Measurements from ENCODE around the gene SCLY. TPM values are rescaled to one million over a fixed set of nuclear protein-coding genes. Genes with fewer than 3 reads are reported as not detected.
A peak's percentile ranks its signal among the peaks of the same experiment; 100 is the strongest.

Gene SCLY
- total and polyA plus RNA-seq, 2 of the 13 experiments (the other 11 are each of a cell fraction or from before 2014, with no cell fraction given), result 27.9 to 38.6 TPM

DNA sequence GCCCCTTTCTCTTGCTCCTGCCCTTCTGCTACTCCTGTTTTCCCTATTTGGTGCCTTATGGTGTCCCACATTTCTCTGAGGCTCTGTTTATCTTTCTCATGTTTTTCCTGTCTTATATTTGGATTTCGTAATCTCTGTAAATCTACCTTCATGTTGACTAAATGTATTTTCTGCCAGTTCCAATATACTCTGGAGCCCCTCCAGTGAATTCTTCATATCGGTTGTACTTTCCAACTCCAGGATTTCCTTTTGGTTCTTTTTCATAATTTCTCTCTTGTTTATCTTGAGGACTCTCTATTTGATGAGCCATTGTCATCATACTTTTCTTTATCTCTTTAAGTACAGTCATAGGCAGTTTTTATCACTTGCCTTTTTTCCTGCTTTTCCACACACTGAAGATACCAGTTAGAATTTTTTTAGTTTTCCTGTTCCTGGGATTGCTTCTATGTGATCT lies 19.1 kb downstream of the SCLY start (continued):
- TF ChIP-seq HDAC1 (CRISPR knock-in tag; IDR thresholded peaks at IDR 0.05) (peak; percentile 87), PHF20 (CRISPR knock-in tag; IDR thresholded peaks at IDR 0.05) (no peak), PRMT3 (CRISPR knock-in tag; IDR thresholded peaks at IDR 0.05; ENCODE audit: borderline replicate concordance, low read depth) (no peak), ASH2L (IDR thresholded peaks at IDR 0.05; ENCODE audit: insufficient read length, low read depth, low read length) (peak; percentile 69), PAWR (CRISPR knock-in tag; IDR thresholded peaks at IDR 0.05; ENCODE audit: borderline replicate concordance) (no peak), ZSCAN20 (CRISPR knock-in tag; IDR thresholded peaks at IDR 0.05; ENCODE audit: borderline replicate concordance) (no peak), ZNF562 (CRISPR knock-in tag; IDR thresholded peaks at IDR 0.05; ENCODE audit: borderline replicate concordance) (no peak), TAF1 (CRISPR knock-in tag; IDR thresholded peaks at IDR 0.05) (no peak), ZNF75D (CRISPR knock-in tag; IDR thresholded peaks at IDR 0.05; ENCODE audit: borderline replicate concordance) (no peak), ZNF33B (CRISPR knock-in tag; IDR thresholded peaks at IDR 0.05) (no peak), MXD4 (CRISPR knock-in tag; IDR thresholded peaks at IDR 0.05) (no peak), SALL1 (CRISPR knock-in tag; IDR thresholded peaks at IDR 0.05) (peak; percentile 44; the same call in 1 of the 2 replicates), ZSCAN30 (CRISPR knock-in tag; IDR thresholded peaks at IDR 0.05) (no peak), ZNF878 (CRISPR knock-in tag; IDR thresholded peaks at IDR 0.05) (peak; percentile 87; the same call in 1 of the 2 replicates), JUN (CRISPR knock-in tag; IDR thresholded peaks at IDR 0.05) (no peak), U2AF1 (optimal IDR thresholded peaks at IDR 0.05; ENCODE audit: low read depth, low read length) (no peak), EED (CRISPR knock-in tag; IDR thresholded peaks at IDR 0.05) (no peak), SETDB1 (CRISPR knock-in tag; IDR thresholded peaks at IDR 0.05; ENCODE audit: borderline replicate concordance) (peak; percentile 83; the same call in 1 of the 2 replicates), PRPF4 (IDR thresholded peaks at IDR 0.05; ENCODE audit: low read depth, low read length, poor library complexity, severe bottlenecking) (no peak), CBX1 (IDR thresholded peaks at IDR 0.05; ENCODE audit: low read depth) (no peak)
- TF ChIP-seq, protein P1, sequence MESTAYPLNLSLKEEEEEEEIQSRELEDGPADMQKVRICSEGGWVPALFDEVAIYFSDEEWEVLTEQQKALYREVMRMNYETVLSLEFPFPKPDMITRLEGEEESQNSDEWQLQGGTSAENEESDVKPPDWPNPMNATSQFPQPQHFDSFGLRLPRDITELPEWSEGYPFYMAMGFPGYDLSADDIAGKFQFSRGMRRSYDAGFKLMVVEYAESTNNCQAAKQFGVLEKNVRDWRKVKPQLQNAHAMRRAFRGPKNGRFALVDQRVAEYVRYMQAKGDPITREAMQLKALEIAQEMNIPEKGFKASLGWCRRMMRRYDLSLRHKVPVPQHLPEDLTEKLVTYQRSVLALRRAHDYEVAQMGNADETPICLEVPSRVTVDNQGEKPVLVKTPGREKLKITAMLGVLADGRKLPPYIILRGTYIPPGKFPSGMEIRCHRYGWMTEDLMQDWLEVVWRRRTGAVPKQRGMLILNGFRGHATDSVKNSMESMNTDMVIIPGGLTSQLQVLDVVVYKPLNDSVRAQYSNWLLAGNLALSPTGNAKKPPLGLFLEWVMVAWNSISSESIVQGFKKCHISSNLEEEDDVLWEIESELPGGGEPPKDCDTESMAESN (CRISPR knock-in tag; conservative IDR thresholded peaks at IDR 0.05), result no peak; the same call in none of the 2 replicates
- TF ChIP-seq, protein P2, sequence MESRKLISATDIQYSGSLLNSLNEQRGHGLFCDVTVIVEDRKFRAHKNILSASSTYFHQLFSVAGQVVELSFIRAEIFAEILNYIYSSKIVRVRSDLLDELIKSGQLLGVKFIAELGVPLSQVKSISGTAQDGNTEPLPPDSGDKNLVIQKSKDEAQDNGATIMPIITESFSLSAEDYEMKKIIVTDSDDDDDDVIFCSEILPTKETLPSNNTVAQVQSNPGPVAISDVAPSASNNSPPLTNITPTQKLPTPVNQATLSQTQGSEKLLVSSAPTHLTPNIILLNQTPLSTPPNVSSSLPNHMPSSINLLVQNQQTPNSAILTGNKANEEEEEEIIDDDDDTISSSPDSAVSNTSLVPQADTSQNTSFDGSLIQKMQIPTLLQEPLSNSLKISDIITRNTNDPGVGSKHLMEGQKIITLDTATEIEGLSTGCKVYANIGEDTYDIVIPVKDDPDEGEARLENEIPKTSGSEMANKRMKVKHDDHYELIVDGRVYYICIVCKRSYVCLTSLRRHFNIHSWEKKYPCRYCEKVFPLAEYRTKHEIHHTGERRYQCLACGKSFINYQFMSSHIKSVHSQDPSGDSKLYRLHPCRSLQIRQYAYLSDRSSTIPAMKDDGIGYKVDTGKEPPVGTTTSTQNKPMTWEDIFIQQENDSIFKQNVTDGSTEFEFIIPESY (CRISPR knock-in tag; IDR thresholded peaks at IDR 0.05), result no peak
- TF ChIP-seq, protein P3, sequence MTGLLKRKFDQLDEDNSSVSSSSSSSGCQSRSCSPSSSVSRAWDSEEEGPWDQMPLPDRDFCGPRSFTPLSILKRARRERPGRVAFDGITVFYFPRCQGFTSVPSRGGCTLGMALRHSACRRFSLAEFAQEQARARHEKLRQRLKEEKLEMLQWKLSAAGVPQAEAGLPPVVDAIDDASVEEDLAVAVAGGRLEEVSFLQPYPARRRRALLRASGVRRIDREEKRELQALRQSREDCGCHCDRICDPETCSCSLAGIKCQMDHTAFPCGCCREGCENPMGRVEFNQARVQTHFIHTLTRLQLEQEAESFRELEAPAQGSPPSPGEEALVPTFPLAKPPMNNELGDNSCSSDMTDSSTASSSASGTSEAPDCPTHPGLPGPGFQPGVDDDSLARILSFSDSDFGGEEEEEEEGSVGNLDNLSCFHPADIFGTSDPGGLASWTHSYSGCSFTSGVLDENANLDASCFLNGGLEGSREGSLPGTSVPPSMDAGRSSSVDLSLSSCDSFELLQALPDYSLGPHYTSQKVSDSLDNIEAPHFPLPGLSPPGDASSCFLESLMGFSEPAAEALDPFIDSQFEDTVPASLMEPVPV (CRISPR knock-in tag; IDR thresholded peaks at IDR 0.05), result no peak
- TF ChIP-seq, protein P4, sequence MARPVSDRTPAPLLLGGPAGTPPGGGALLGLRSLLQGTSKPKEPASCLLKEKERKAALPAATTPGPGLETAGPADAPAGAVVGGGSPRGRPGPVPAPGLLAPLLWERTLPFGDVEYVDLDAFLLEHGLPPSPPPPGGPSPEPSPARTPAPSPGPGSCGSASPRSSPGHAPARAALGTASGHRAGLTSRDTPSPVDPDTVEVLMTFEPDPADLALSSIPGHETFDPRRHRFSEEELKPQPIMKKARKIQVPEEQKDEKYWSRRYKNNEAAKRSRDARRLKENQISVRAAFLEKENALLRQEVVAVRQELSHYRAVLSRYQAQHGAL (CRISPR knock-in tag; IDR thresholded peaks at IDR 0.05; ENCODE audit: not compliant biosample characterization), result no peak
